ENCODE data around the gene SIGLEC8.
"Not testable (repeated sequence)": the region's sequence is repeated elsewhere in the genome, so short reads cannot be mapped to it uniquely, and the experiment has no call there.

SIGLEC8 gene

GRCh38 chr19:51430221-51430620 lies 28.0 kb downstream of the SIGLEC8 start:
- TF ChIP-seq CTCF (IDR thresholded peaks at IDR 0.05; ENCODE audit: insufficient read depth, low read length, poor library complexity, severe bottlenecking), result no peak
- Histone ChIP-seq H3K36me3 (ENCODE audit: control insufficient read depth, insufficient read depth, low read length) (no peaks in the 10 kb centered on the region), H3K4me3 (replicated peaks; ENCODE audit: low read depth, low read length) (no peak overlapping the region), H3K27me3 (replicated peaks; ENCODE audit: control insufficient read depth, insufficient read depth, low read length) (no peaks in the 10 kb centered on the region; the same call in none of the 2 replicates)
- DNase-seq (ENCODE audit: extremely low read depth, insufficient read length), result no peak

GRCh38 chr19:51427201-51427600 lies 31.1 kb downstream of the SIGLEC8 start:
- no peak overlapping the region for H3K4me3 ChIP-seq (replicated peaks; ENCODE audit: low read depth, low read length)
- H3K36me3 ChIP-seq (ENCODE audit: control insufficient read depth, insufficient read depth, low read length), result no peaks in the 10 kb centered on the region
- TF ChIP-seq CTCF (IDR thresholded peaks at IDR 0.05; ENCODE audit: insufficient read depth, low read length, poor library complexity, severe bottlenecking), result no peak
- H3K27me3 ChIP-seq (replicated peaks; ENCODE audit: control insufficient read depth, insufficient read depth, low read length), result no peaks in the 10 kb centered on the region; the same call in 1 of the 2 replicates
- no peak for DNase-seq (ENCODE audit: extremely low read depth, insufficient read length)

DNA sequence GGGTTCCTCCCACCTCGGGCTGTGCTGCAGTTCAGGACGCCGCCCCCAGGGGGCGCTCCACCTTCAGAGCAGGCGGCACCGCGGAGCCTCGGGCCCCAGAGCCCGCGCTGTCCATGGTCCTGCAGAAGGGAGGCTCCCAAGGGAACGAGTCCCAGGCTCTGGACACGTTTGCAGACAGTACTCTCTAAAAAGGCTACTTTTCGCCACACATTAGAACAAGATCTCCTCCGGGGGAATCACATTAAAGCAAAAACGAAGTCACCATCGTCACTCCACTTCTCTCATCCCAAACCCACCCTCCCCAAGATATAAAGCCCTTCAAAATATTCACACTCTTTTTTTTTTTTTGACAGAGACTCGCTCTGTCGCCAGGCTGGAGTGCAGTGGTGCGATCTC lies 36.2 kb downstream of the SIGLEC8 start:
- Histone ChIP-seq H3K36me3 (ENCODE audit: control insufficient read depth, insufficient read depth, low read length) (no peaks in the 10 kb centered on the region), H3K4me3 (replicated peaks; ENCODE audit: low read depth, low read length) (no peak overlapping the region), H3K27me3 (replicated peaks; ENCODE audit: control insufficient read depth, insufficient read depth, low read length) (no peaks in the 10 kb centered on the region)
- peak; percentile 99 for TF ChIP-seq CTCF (IDR thresholded peaks at IDR 0.05; ENCODE audit: insufficient read depth, low read length, poor library complexity, severe bottlenecking)
- peak; percentile 80 for DNase-seq (ENCODE audit: extremely low read depth, insufficient read length)

GRCh38 chr19:51421229-51422052 lies 36.8 kb downstream of the SIGLEC8 start:
- DNase-seq (ENCODE audit: extremely low read depth, insufficient read length), result no peak
- Histone ChIP-seq H3K27me3 (replicated peaks; ENCODE audit: control insufficient read depth, insufficient read depth, low read length) (no peaks in the 10 kb centered on the region), H3K36me3 (ENCODE audit: control insufficient read depth, insufficient read depth, low read length) (no peaks in the 10 kb centered on the region), H3K4me3 (replicated peaks; ENCODE audit: low read depth, low read length) (no peak overlapping the region)
- no peak for TF ChIP-seq CTCF (IDR thresholded peaks at IDR 0.05; ENCODE audit: insufficient read depth, low read length, poor library complexity, severe bottlenecking)

- H3K4me3 ChIP-seq (replicated peaks; ENCODE audit: low read depth, low read length); DNase-seq (ENCODE audit: extremely low read depth, insufficient read length); H3K27me3 ChIP-seq (replicated peaks; ENCODE audit: control insufficient read depth, insufficient read depth, low read length); H3K36me3 ChIP-seq (ENCODE audit: control insufficient read depth, insufficient read depth, low read length): not testable (repeated sequence)
These were observed 37.7 kb downstream of the SIGLEC8 start for GRCh38 chr19:51420511-51420910.

GRCh38 chr19:51418707-51419106 lies 39.5 kb downstream of the SIGLEC8 start:
- TF ChIP-seq CTCF (IDR thresholded peaks at IDR 0.05; ENCODE audit: insufficient read depth, low read length, poor library complexity, severe bottlenecking), result no peak
- Histone ChIP-seq H3K36me3 (ENCODE audit: control insufficient read depth, insufficient read depth, low read length) (no peaks in the 10 kb centered on the region; the same call in 1 of the 2 replicates), H3K4me3 (replicated peaks; ENCODE audit: low read depth, low read length) (no peak overlapping the region), H3K27me3 (replicated peaks; ENCODE audit: control insufficient read depth, insufficient read depth, low read length) (no peaks in the 10 kb centered on the region)
- DNase-seq (ENCODE audit: extremely low read depth, insufficient read length), result no peak
